Esophagus squamous epithelium (tissue), 5 donors: ENCODE data around the gene PHIP. TPM values are rescaled to one million over a fixed set of nuclear protein-coding genes. Genes with fewer than 3 reads are reported as not detected.

ENCODE experiments used
- DNase-seq: peaks from one replicate; lab custom pipeline; 2025; lab: John Stamatoyannopoulos, UW
- H3K27ac ChIP-seq, 4 donors: fragments of 200-600 bp; sonication (generic); one replicate each; pipeline ENCODE4 v1.5.1; 2016 to 2019; ENCODE audit warnings: mild to moderate bottlenecking in 1 of 4
- H3K27me3 ChIP-seq, 4 donors: fragments of 200-600 bp; sonication (generic); 1 replicate in 3 of 4; 2 replicates in 1 of 4; pipeline versions ENCODE4 v1.5.1 to v1.6.0; 2017 to 2021; ENCODE audit warnings: antibody characterized with exemption in 1 of 4
- H3K36me3 ChIP-seq, 3 donors: fragments of 200-600 bp; sonication (generic); one replicate each; pipeline ENCODE4 v1.5.1; 2016 to 2019
- H3K4me1 ChIP-seq, 3 donors: fragments of 200-600 bp; sonication (generic); one replicate each; pipeline ENCODE4 v1.5.1; 2017 to 2019
- H3K4me3 ChIP-seq, 4 donors: fragments of 200-600 bp; sonication (generic); 1 replicate in 3 of 4; 2 replicates in 1 of 4; pipeline ENCODE4 v1.5.1; 2016 to 2019; ENCODE audit warnings: mild to moderate bottlenecking in 2 of 4, moderate library complexity in 1 of 4
- H3K9me3 ChIP-seq, 3 donors: fragments of 200-600 bp; sonication (generic); one replicate each; pipeline ENCODE4 v1.5.1; 2016 to 2019
- CTCF ChIP-seq, 6 experiments: fragments of 450-650 bp in 4 of 6; fragments of 200-600 bp in 2 of 6; sonication (generic) in 2 of 6; IDR thresholded peaks; one replicate each; pipeline ENCODE4 v1.5.1; 2016 to 2019; ENCODE audit warnings: antibody characterized with exemption in 6 of 6, mild to moderate bottlenecking in 4 of 6, moderate library complexity in 4 of 6
- POLR2A ChIP-seq, 4 donors: fragments of 450-650 bp; IDR thresholded peaks; one replicate each; pipeline ENCODE4 v1.6.1; 2017; ENCODE audit warnings: antibody characterized with exemption in 4 of 4, mild to moderate bottlenecking in 4 of 4, moderate library complexity in 3 of 4
- WGBS, 2 donors: methylation state at CpG; one replicate each; pipeline ENCODE4 v1.1.5; 2018; 5-methylcytosine and 5-hydroxymethylcytosine counted together
- intact Hi-C: fragments of 100-400 bp; cut with DNase I; formaldehyde crosslinking; loops from one replicate; pipeline ENCODE4 v1.15.0; 2022
- total RNA-seq, 4 donors: library from RNA; depleted of rRNA; stranded (reverse); fragments of >200 nt; gene quantifications; one replicate each; pipeline ENCODE4 v1.1.0, GENCODE V29; 2016
- donor health status: DM: yes; HTN: yes; CAD: no.

Gene PHIP
- total RNA-seq, 4 donors from 2014 or later = 11.5 to 24.0 (median 17.1) TPM

- H3K27me3 ChIP-seq = no peaks in the 10 kb centered on the region
- no peak for TF ChIP-seq POLR2A (IDR thresholded peaks at IDR 0.05)
- no peak for TF ChIP-seq CTCF (IDR thresholded peaks at IDR 0.05)
- intact Hi-C loops = no loop called here
- H3K4me3 ChIP-seq = no peak overlapping the region
- DNase-seq = no peak
- peaks cover 0 to 14% (median 0%) of the 10 kb centered on the region in 3 donors for H3K4me1 ChIP-seq
- H3K27ac ChIP-seq = no peak overlapping the region
- WGBS, 2 donors = 95 to 98% methylated on average over 2 of the region's 2 CpGs
- peaks cover 0 to 37% (median 0%) of the 10 kb centered on the region in 3 donors for H3K36me3 ChIP-seq
- H3K9me3 ChIP-seq = no peaks in the 10 kb centered on the region
These were observed 31.0 kb downstream of the PHIP start for GRCh38 chr6:79047072-79047471.

GRCh38 chr6:79045966-79046365 is 32.1 kb downstream of the PHIP start:
- no peak for DNase-seq
- H3K27me3 ChIP-seq = no peaks in the 10 kb centered on the region
- no peaks in the 10 kb centered on the region for H3K9me3 ChIP-seq
- TF ChIP-seq POLR2A (IDR thresholded peaks at IDR 0.05) (no peak), CTCF (IDR thresholded peaks at IDR 0.05) (no peak)
- H3K4me1 ChIP-seq = peaks cover 0 to 14% (median 0%) of the 10 kb centered on the region in 3 donors
- H3K4me3 ChIP-seq = no peak overlapping the region
- 74 to 77% methylated on average over 2 of the region's 2 CpGs for WGBS, 2 donors
- peaks cover 0 to 37% (median 0%) of the 10 kb centered on the region in 3 donors for H3K36me3 ChIP-seq
- intact Hi-C loops = no loop called here
- H3K27ac ChIP-seq = no peak overlapping the region

- 49 to 55% methylated on average over 5 of the region's 5 CpGs for WGBS, 2 donors
- Histone ChIP-seq H3K4me3 (no peak overlapping the region), H3K9me3 (no peaks in the 10 kb centered on the region), H3K27me3 (no peaks in the 10 kb centered on the region), H3K4me1 (peaks cover 0 to 14% (median 0%) of the 10 kb centered on the region in 3 donors), H3K36me3 (peaks cover 0 to 43% (median 0%) of the 10 kb centered on the region in 3 donors), H3K27ac (peak overlapping the region in 1 of 4 donors; percentile 1)
- DNase-seq = no peak
- intact Hi-C loops = no loop called here
- TF ChIP-seq POLR2A (IDR thresholded peaks at IDR 0.05) = no peak
These were observed 35.3 kb downstream of the PHIP start for GRCh38 chr6:79042799-79043126.

- Histone ChIP-seq H3K9me3 (no peaks in the 10 kb centered on the region), H3K36me3 (peaks cover 0 to 47% (median 0%) of the 10 kb centered on the region in 3 donors), H3K4me3 (no peak overlapping the region), H3K27me3 (no peaks in the 10 kb centered on the region), H3K4me1 (peaks cover 0 to 14% (median 0%) of the 10 kb centered on the region in 3 donors), H3K27ac (no peak overlapping the region)
- no peak for DNase-seq
- TF ChIP-seq CTCF (IDR thresholded peaks at IDR 0.05) (no peak), POLR2A (IDR thresholded peaks at IDR 0.05) (no peak)
- intact Hi-C loops = no loop called here
- WGBS, 2 donors = 26 to 38% methylated on average over 1 of the region's 1 CpG
These were observed 35.8 kb downstream of the PHIP start for GRCh38 chr6:79042088-79042798.

- TF ChIP-seq CTCF (IDR thresholded peaks at IDR 0.05) (no peak), POLR2A (IDR thresholded peaks at IDR 0.05) (no peak)
- DNase-seq = no peak
- Histone ChIP-seq H3K9me3 (no peaks in the 10 kb centered on the region), H3K4me3 (no peak overlapping the region), H3K27me3 (no peaks in the 10 kb centered on the region), H3K36me3 (peaks cover 0 to 57% (median 0%) of the 10 kb centered on the region in 3 donors), H3K27ac (no peak overlapping the region), H3K4me1 (peaks cover 0 to 14% (median 0%) of the 10 kb centered on the region in 3 donors)
- intact Hi-C loops = no loop called here
These were observed 38.0 kb downstream of the PHIP start for GRCh38 chr6:79040083-79040482.
